ENCODE results near the gene AJAP1.

The AJAP1 gene

GRCh38 chr1:4797016-4797410, 142.6 kb downstream of the AJAP1 start:
- DNase-seq, result no peak
- TF ChIP-seq POLR2A (IDR thresholded peaks at IDR 0.05; ENCODE audit: low read length) (no peak), GATA1 (IDR thresholded peaks at IDR 0.05; ENCODE audit: low read depth, low read length) (no peak)

- no peak for DNase-seq
- TF ChIP-seq GATA1 (IDR thresholded peaks at IDR 0.05; ENCODE audit: low read depth, low read length) (no peak), POLR2A (IDR thresholded peaks at IDR 0.05; ENCODE audit: low read length) (no peak)
Measured at GRCh38 chr1:4797429-4797828, 143.0 kb downstream of the AJAP1 start.

- no peak for DNase-seq
- no peak for TF ChIP-seq POLR2A (IDR thresholded peaks at IDR 0.05; ENCODE audit: low read length)
- TF ChIP-seq GATA1 (IDR thresholded peaks at IDR 0.05; ENCODE audit: low read depth, low read length), result no peak
Measured at GRCh38 chr1:4801192-4801924, 146.9 kb downstream of the AJAP1 start.

GRCh38 chr1:4802024-4802423, 147.6 kb downstream of the AJAP1 start:
- DNase-seq, result no peak
- TF ChIP-seq POLR2A (IDR thresholded peaks at IDR 0.05; ENCODE audit: low read length) (no peak), GATA1 (IDR thresholded peaks at IDR 0.05; ENCODE audit: low read depth, low read length) (no peak)

DNA sequence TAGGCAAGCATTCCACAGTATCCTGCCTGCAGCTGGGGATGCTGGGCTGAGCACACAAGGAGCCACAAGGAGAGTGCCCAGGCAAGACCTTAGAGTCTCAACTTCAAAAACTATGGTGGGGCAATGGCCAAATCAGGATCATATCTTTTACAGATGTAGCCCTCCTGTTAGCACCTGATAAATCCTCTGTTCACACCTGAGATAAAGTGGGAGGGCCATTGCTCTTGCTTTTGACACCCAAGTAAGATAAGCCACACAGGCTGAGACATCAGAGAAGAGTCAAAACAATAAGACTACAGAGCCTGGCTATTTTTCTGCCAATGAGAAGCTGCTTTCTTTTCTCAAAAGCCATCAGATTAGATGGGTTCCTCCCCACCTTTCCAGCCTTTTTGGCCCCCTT, 148.9 kb downstream of the AJAP1 start:
- no peak for DNase-seq
- TF ChIP-seq GATA1 (IDR thresholded peaks at IDR 0.05; ENCODE audit: low read depth, low read length), result no peak
- no peak for TF ChIP-seq POLR2A (IDR thresholded peaks at IDR 0.05; ENCODE audit: low read length)

DNA sequence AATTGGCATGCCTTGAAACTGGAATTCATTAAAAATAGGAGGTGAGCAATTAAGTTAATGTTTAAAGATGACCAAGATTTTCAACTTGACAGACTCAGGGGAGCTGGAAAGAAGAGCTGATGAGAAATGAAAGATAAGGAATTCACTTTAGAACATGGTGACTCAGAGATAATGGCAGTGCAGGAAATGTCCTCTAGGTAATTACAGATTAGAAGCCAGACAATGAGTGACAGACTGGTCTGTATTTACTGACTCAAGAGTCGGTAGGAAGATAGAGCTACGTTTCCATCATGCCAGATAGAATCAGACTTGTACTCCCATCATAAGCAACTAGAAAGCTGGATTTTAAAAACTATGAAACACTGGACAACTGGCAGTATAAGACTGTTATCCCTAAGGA, 151.6 kb downstream of the AJAP1 start:
- no peak for DNase-seq
- TF ChIP-seq POLR2A (IDR thresholded peaks at IDR 0.05; ENCODE audit: low read length) (no peak), GATA1 (IDR thresholded peaks at IDR 0.05; ENCODE audit: low read depth, low read length) (no peak)

DNA sequence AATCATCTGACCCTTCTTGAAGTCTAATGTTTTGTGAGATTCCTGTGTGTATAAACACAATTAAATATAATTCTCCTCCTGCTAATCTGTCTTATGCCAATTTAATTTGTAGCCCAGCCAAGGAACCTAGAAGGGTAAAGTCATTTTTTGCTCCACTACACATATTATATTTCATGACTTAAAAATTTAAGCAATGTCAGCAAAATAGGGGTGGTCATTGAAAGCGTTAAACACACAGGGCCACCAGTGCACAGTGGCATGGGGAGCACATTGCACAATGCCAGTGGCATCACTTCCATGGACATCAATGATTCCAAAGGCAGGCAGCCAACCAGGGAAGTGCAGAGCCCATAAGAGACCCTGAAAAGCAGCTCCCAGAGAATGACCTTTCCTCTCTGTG, 166.1 kb downstream of the AJAP1 start:
- TF ChIP-seq GATA1 (IDR thresholded peaks at IDR 0.05; ENCODE audit: low read depth, low read length) (no peak), POLR2A (IDR thresholded peaks at IDR 0.05; ENCODE audit: low read length) (no peak)
- no peak for DNase-seq

GRCh38 chr1:4825800-4826450, 171.5 kb downstream of the AJAP1 start:
- DNase-seq, result no peak
- no peak for TF ChIP-seq POLR2A (IDR thresholded peaks at IDR 0.05; ENCODE audit: low read length)
- TF ChIP-seq GATA1 (IDR thresholded peaks at IDR 0.05; ENCODE audit: low read depth, low read length), result no peak

DNA sequence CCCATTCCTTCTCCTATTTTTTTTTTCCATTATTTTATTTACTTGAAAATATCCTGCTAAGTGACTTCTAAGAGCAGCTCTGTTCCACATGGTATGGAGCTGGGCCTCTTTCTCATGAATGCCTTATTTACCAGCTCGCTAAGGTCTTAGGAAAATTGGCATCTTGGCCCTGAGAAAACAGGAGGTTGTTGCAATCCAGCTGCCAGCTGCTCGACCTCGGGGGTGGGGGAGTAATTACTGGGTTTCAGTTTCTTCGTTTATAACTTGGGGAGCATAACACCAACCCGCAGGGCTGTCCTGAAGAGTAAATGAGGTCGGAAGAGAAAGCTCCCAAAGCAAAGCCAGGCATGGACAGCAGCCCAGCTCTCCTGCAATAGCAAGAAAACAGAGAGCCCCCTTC, 176.3 kb downstream of the AJAP1 start:
- TF ChIP-seq GATA1 (IDR thresholded peaks at IDR 0.05; ENCODE audit: low read depth, low read length) (no peak), POLR2A (IDR thresholded peaks at IDR 0.05; ENCODE audit: low read length) (no peak)
- no peak for DNase-seq

GRCh38 chr1:4836574-4836973, 182.2 kb downstream of the AJAP1 start:
- TF ChIP-seq POLR2A (IDR thresholded peaks at IDR 0.05; ENCODE audit: low read length) (no peak), GATA1 (IDR thresholded peaks at IDR 0.05; ENCODE audit: low read depth, low read length) (no peak)
- no peak for DNase-seq

GRCh38 chr1:4837031-4837600, 182.7 kb downstream of the AJAP1 start:
- no peak for DNase-seq
- TF ChIP-seq GATA1 (IDR thresholded peaks at IDR 0.05; ENCODE audit: low read depth, low read length) (no peak), POLR2A (IDR thresholded peaks at IDR 0.05; ENCODE audit: low read length) (no peak)

GRCh38 chr1:4837752-4838151, 183.3 kb downstream of the AJAP1 start:
- no peak for DNase-seq
- no peak for TF ChIP-seq GATA1 (IDR thresholded peaks at IDR 0.05; ENCODE audit: low read depth, low read length)
- no peak for TF ChIP-seq POLR2A (IDR thresholded peaks at IDR 0.05; ENCODE audit: low read length)

- TF ChIP-seq POLR2A (IDR thresholded peaks at IDR 0.05; ENCODE audit: low read length) (no peak), GATA1 (IDR thresholded peaks at IDR 0.05; ENCODE audit: low read depth, low read length) (no peak)
- DNase-seq, result no peak
Measured at GRCh38 chr1:4838231-4838630, 183.8 kb downstream of the AJAP1 start.
